ENCODE data around the gene ALK.

The ALK gene

GRCh38 chr2:29573147-29573546 is 348.2 kb downstream of the ALK start:
- FAIRE-seq = no peak

GRCh38 chr2:29570539-29570938 is 350.8 kb downstream of the ALK start:
- FAIRE-seq = no peak

GRCh38 chr2:29567906-29568520 is 353.4 kb downstream of the ALK start:
- no peak for FAIRE-seq

GRCh38 chr2:29563697-29564096 is 357.7 kb downstream of the ALK start:
- no peak for FAIRE-seq

- no peak for FAIRE-seq
These were observed 358.5 kb downstream of the ALK start for GRCh38 chr2:29562896-29563295.

- FAIRE-seq = no peak
These were observed 359.1 kb downstream of the ALK start for GRCh38 chr2:29562319-29562718.

GRCh38 chr2:29561628-29562027 is 359.8 kb downstream of the ALK start:
- FAIRE-seq = no peak

- no peak for FAIRE-seq
These were observed 360.2 kb downstream of the ALK start for GRCh38 chr2:29561181-29561580.

GRCh38 chr2:29560566-29560965 is 360.8 kb downstream of the ALK start:
- no peak for FAIRE-seq

- FAIRE-seq = no peak
These were observed 361.4 kb downstream of the ALK start for GRCh38 chr2:29560030-29560429.

- FAIRE-seq = no peak
These were observed 361.8 kb downstream of the ALK start for GRCh38 chr2:29559578-29559977.

GRCh38 chr2:29558097-29558496 is 363.3 kb downstream of the ALK start:
- no peak for FAIRE-seq

GRCh38 chr2:29557268-29557667 is 364.1 kb downstream of the ALK start:
- FAIRE-seq = no peak

- no peak for FAIRE-seq
These were observed 372.4 kb downstream of the ALK start for GRCh38 chr2:29549069-29549380.

GRCh38 chr2:29544917-29545316 is 376.5 kb downstream of the ALK start:
- FAIRE-seq = no peak

- no peak for FAIRE-seq
These were observed 377.4 kb downstream of the ALK start for GRCh38 chr2:29544031-29544430.

GRCh38 chr2:29535188-29535587 is 386.2 kb downstream of the ALK start:
- no peak for FAIRE-seq

- no peak for FAIRE-seq
These were observed 388.9 kb downstream of the ALK start for GRCh38 chr2:29532436-29532835.

- FAIRE-seq = no peak
These were observed 389.8 kb downstream of the ALK start for GRCh38 chr2:29531626-29532025.

- FAIRE-seq = no peak
These were observed 391.1 kb downstream of the ALK start for GRCh38 chr2:29530281-29530680.

- FAIRE-seq = no peak
These were observed 392.4 kb downstream of the ALK start for GRCh38 chr2:29528891-29529520.

GRCh38 chr2:29528371-29528770 is 393.0 kb downstream of the ALK start:
- no peak for FAIRE-seq

- FAIRE-seq = no peak
These were observed 393.4 kb downstream of the ALK start for GRCh38 chr2:29527947-29528346.

- FAIRE-seq = no peak
These were observed 394.5 kb downstream of the ALK start for GRCh38 chr2:29526587-29527586.

Data from A204.1 (cell line).